ENCODE results near the gene SP1.
"Not testable (repeated sequence)": the region's sequence is repeated elsewhere in the genome, so short reads cannot be mapped to it uniquely, and the experiment has no call there.

SP1 gene

DNA sequence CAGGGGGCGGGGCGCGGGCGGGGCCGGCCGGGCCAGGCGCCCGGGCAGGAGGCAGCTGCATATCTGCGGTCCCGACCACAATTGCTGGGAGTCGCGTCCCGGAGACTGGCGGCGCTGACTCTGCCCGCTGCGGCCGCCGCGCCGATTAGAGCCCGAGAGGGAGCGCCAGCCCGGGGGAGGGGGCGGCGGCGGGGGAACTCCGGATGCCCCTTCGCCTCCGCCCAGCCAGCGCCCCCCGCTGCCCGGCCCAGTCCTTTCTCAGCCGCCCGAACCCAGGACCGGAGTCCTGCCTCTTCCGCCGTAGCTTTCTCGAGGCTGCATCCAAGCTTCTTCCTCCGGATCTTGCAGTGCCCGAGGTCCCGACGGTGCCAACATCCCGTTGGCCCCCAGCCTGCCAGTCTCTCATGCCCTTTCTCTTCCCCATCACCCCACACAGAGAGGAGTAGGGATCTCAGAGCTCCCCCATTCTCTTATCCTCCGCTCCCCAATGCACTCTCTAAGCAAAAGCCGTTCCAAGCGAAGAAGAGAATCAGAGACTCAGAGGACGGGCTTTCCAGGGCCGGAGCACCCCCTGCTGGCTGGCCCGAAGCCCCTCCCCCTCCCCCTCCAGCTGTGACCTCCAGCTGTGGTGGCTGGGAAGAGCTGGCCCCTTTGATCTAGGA lies 35.0 kb upstream of the SP1 start:
- Mint-ChIP-seq H3K4me3 (peak overlapping the region; percentile 95), H3K27ac (peak overlapping the region; percentile 75), H3K9me3 (no peaks in the 10 kb centered on the region), H3K4me1 (peaks cover 16% of the 10 kb centered on the region), H3K27me3 (peaks cover 42% of the 10 kb centered on the region), H3K36me3 (no peaks in the 10 kb centered on the region)
- DNase-seq = peak; percentile 81
- CTCF ChIA-PET = interaction anchor here (0.7 to 8.0 kb wide), 33 partner anchors 9 to 718 kb away, joined by 3 to 178 read pairs (median 4); partner anchors contain the start of genes AAAS, ATP5MC2, ESPL1 and MYG1

DNA sequence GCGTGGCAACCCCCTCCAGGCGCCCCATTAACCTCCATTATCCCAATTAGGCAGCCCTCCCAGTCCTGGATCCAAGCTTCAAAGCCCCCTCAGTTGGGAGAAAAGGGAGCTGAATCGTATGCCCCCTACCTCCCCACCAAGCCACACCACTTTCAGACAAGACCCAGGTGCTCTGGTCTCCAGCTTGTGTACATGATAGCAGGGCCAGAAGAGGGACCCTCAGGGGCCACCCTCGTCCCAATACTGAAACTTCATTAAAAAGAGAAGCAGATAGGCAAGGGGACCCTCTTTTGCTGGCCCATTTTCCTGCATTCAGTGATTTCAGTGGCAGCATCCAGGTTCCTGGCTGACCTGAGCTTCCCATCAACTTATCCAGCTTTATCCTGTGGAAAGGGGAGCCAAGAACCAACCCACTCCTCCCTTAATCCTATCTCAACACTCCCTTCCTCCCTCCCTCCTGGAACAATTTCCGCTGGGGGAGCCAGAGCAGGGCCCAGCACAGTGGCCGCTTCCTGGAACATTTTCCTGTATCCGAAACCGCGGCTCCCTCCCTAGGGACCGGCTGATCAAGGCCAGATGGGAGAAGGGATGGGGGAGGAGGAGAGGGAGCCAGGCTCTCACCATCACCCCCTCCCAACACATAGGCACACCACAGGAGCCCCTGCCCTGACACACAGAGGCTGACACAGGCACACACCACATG lies 34.3 kb upstream of the SP1 start:
- Mint-ChIP-seq H3K27me3 (peaks cover 38% of the 10 kb centered on the region), H3K4me3 (peak overlapping the region; percentile 95), H3K4me1 (peaks cover 16% of the 10 kb centered on the region), H3K36me3 (no peaks in the 10 kb centered on the region), H3K9me3 (no peaks in the 10 kb centered on the region), H3K27ac (no peak overlapping the region)
- CTCF ChIA-PET = interaction anchor here (0.7 to 8.0 kb wide), 30 partner anchors 10 to 719 kb away, joined by 3 to 178 read pairs (median 4); partner anchors contain the start of genes AAAS, ATP5MC2, ESPL1 and MYG1
- DNase-seq = no peak

DNA sequence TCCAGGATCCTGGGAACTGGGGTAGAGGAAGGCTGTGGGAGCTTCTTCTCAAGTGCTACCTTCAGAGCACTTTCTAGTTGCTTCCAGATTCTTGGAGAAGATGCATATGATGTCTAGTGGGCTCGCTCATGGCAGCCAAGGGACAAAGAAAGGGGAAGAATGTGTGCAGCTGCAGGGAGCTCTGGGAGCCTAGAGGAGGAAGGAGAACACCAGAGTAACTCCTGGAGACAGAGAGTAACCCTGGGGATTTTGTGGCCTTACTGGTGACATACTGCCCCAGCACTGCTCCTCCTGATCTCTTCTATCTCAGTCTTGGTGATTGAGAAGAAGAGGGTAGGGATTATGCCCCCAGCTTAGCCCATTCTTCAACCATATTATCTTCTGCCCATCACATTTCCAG lies 33.5 kb upstream of the SP1 start:
- Mint-ChIP-seq H3K4me3 (no peak overlapping the region), H3K27me3 (peaks cover 30% of the 10 kb centered on the region), H3K9me3 (no peaks in the 10 kb centered on the region), H3K4me1 (peaks cover 16% of the 10 kb centered on the region), H3K36me3 (no peaks in the 10 kb centered on the region), H3K27ac (no peak overlapping the region)
- DNase-seq = no peak
- CTCF ChIA-PET = interaction anchor here (1.2 to 8.0 kb wide), 6 partner anchors 21 to 134 kb away, joined by 3 to 178 read pairs (median 18); partner anchors contain the start of gene AAAS

- H3K4me1 Mint-ChIP-seq = peaks cover 22% of the 10 kb centered on the region
- peaks cover 24% of the 10 kb centered on the region for H3K27me3 Mint-ChIP-seq
- no peaks in the 10 kb centered on the region for H3K36me3 Mint-ChIP-seq
- DNase-seq = no peak
- CTCF ChIA-PET = interaction anchor here (0.6 to 8.0 kb wide), 9 partner anchors 11 to 188 kb away, joined by 3 to 178 read pairs (median 4); partner anchors contain the start of gene AAAS
- H3K9me3 Mint-ChIP-seq = no peaks in the 10 kb centered on the region
- no peak overlapping the region for H3K4me3 Mint-ChIP-seq
- no peak overlapping the region for H3K27ac Mint-ChIP-seq
These were observed 32.1 kb upstream of the SP1 start for GRCh38 chr12:53347905-53348304.

GRCh38 chr12:53352331-53353256 lies 27.4 kb upstream of the SP1 start:
- Mint-ChIP-seq H3K4me1 (peaks cover 9% of the 10 kb centered on the region), H3K4me3 (no peak overlapping the region), H3K9me3 (no peaks in the 10 kb centered on the region), H3K27me3 (peaks cover 5% of the 10 kb centered on the region), H3K27ac (peak overlapping the region; percentile 2), H3K36me3 (no peaks in the 10 kb centered on the region)
- peak; percentile 90 for DNase-seq
- CTCF ChIA-PET = interaction anchor here (0.6 to 7.5 kb wide), 35 partner anchors 9 to 193 kb away, joined by 3 to 162 read pairs (median 5); partner anchors contain the start of genes AAAS, AMHR2, NPFF and SP1

GRCh38 chr12:53353257-53353655 lies 26.7 kb upstream of the SP1 start:
- Mint-ChIP-seq H3K9me3 (no peaks in the 10 kb centered on the region), H3K4me1 (peaks cover 9% of the 10 kb centered on the region), H3K27ac (no peak overlapping the region), H3K27me3 (peaks cover 5% of the 10 kb centered on the region), H3K4me3 (no peak overlapping the region), H3K36me3 (no peaks in the 10 kb centered on the region)
- CTCF ChIA-PET = interaction anchor here (0.7 to 7.5 kb wide), 14 partner anchors 8 to 159 kb away, joined by 3 to 162 read pairs (median 11); partner anchors contain the start of gene AMHR2
- DNase-seq = no peak

GRCh38 chr12:53355121-53355520 lies 24.9 kb upstream of the SP1 start:
- Mint-ChIP-seq H3K27ac (no peak overlapping the region), H3K9me3 (no peaks in the 10 kb centered on the region), H3K27me3 (peaks cover 5% of the 10 kb centered on the region), H3K4me3 (no peak overlapping the region), H3K36me3 (no peaks in the 10 kb centered on the region), H3K4me1 (peaks cover 9% of the 10 kb centered on the region)
- DNase-seq = no peak
- CTCF ChIA-PET = interaction anchor here (0.7 to 7.5 kb wide), 6 partner anchors 10 to 154 kb away, joined by 3 to 162 read pairs (median 4); partner anchors contain the start of gene AMHR2

DNA sequence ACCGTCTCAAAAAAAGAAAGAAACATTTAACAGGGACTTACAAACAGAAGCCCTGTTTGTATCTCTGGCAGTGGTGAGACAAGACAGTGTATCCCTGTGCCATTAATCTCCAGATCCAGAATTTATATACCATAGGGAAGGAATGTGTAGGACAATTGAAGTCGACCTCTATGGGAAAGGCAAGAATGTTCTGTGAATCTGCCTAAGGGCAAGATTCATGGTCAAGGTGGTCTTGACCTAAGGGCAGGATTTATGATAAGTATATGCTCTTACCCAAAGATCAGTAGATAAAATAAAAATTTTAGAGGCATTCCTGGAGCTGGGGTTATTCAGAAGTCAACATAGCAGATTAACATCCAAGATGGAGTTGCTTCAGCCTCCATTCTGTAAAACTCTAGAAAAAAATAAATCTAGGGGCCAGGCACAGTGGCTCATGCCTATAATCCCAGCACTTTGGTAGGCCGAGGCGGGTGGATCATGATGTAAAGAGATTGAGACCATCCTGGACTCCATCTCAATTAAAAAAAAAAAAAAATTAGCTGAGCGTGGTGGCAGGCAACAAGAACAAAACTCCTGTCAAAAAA lies 21.0 kb upstream of the SP1 start:
- no peaks in the 10 kb centered on the region for H3K36me3 Mint-ChIP-seq
- no peak for DNase-seq
- no peak overlapping the region for H3K27ac Mint-ChIP-seq
- H3K4me1 Mint-ChIP-seq = peaks cover 4% of the 10 kb centered on the region
- no peak overlapping the region for H3K4me3 Mint-ChIP-seq
- H3K27me3 Mint-ChIP-seq = peaks cover 5% of the 10 kb centered on the region
- no peaks in the 10 kb centered on the region for H3K9me3 Mint-ChIP-seq
- CTCF ChIA-PET = interaction anchor here (0.5 to 1.6 kb wide), 5 partner anchors 11 to 202 kb away, joined by 3 to 5 read pairs (median 4); no protein-coding TSS in a partner anchor

GRCh38 chr12:53361638-53362037 lies 18.3 kb upstream of the SP1 start:
- peaks cover 12% of the 10 kb centered on the region for H3K4me1 Mint-ChIP-seq
- H3K9me3 Mint-ChIP-seq, H3K36me3 Mint-ChIP-seq, H3K4me3 Mint-ChIP-seq, H3K27ac Mint-ChIP-seq, H3K27me3 Mint-ChIP-seq, DNase-seq: not testable (repeated sequence)
- CTCF ChIA-PET = interaction anchor here (1.1 to 2.5 kb wide), 4 partner anchors 9 to 66 kb away, joined by 3 to 11 read pairs (median 7); no protein-coding TSS in a partner anchor

- CTCF ChIA-PET = interaction anchor here (0.9 to 2.0 kb wide), 3 partner anchors 12 to 43 kb away, joined by 3 to 7 read pairs (median 3); no protein-coding TSS in a partner anchor
- Mint-ChIP-seq H3K36me3 (no peaks in the 10 kb centered on the region), H3K9me3 (no peaks in the 10 kb centered on the region), H3K27ac (no peak overlapping the region), H3K27me3 (no peaks in the 10 kb centered on the region), H3K4me1 (peaks cover 18% of the 10 kb centered on the region), H3K4me3 (no peak overlapping the region)
- no peak for DNase-seq
These were observed 14.6 kb upstream of the SP1 start for GRCh38 chr12:53365245-53365904.

- H3K4me3 Mint-ChIP-seq, H3K9me3 Mint-ChIP-seq, H3K36me3 Mint-ChIP-seq, DNase-seq, CTCF ChIA-PET, H3K27me3 Mint-ChIP-seq: not testable (repeated sequence)
- Mint-ChIP-seq H3K27ac (peak overlapping the region; percentile 80), H3K4me1 (peaks cover 42% of the 10 kb centered on the region)
These were observed 6.3 kb upstream of the SP1 start for GRCh38 chr12:53373554-53374133.

- CTCF ChIA-PET = interaction anchor here (0.6 kb wide), 1 partner anchor 76 kb away, joined by 5 read pairs; no protein-coding TSS in a partner anchor
- DNase-seq, H3K36me3 Mint-ChIP-seq, H3K4me3 Mint-ChIP-seq, H3K27me3 Mint-ChIP-seq, H3K9me3 Mint-ChIP-seq: not testable (repeated sequence)
- Mint-ChIP-seq H3K4me1 (peaks cover 39% of the 10 kb centered on the region), H3K27ac (peak overlapping the region; percentile 80)
These were observed 5.7 kb upstream of the SP1 start for GRCh38 chr12:53374277-53374676.

Data from activated naive CD4-positive, alpha-beta T cell treated with anti-CD3 and anti-CD28 coated beads, Interleukin-2, amount 10 ng/mL, durations not matched to agents 7 days and 5 days (primary cell).